HuH-7 (cell line): ENCODE data around the gene BTBD9.

Source experiments
- DNase-seq: peaks from one replicate; pipeline ENCODE4 v3.0.0; 2011; ENCODE audit warnings: low spot score

The BTBD9 gene

GRCh38 chr6:38339914-38340313 is 299.8 kb downstream of the BTBD9 start:
- no peak for DNase-seq

- peak; percentile 3 for DNase-seq
Observed at GRCh38 chr6:38337819-38338465, 301.8 kb downstream of the BTBD9 start.

- DNase-seq, result no peak
Observed at GRCh38 chr6:38336922-38337321, 302.8 kb downstream of the BTBD9 start.

DNA sequence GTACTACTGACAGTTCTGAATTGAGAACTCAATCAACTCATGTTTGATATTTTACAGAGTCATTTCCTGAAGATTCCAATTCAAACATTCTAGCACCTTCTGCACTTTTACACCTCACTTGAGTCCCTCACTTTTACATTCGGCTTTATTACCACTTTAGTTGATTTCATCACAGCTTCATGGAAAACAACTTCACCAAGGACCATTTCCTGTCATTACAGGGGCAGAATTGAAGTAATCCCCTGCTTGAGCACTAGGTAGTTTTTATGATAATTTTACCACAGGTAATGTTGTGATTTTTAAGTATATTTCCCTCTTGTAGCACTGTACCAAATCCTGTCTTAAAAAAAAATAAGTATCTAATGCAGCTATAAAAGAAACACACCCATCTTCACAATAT is 312.9 kb downstream of the BTBD9 start:
- DNase-seq, result no peak

DNA sequence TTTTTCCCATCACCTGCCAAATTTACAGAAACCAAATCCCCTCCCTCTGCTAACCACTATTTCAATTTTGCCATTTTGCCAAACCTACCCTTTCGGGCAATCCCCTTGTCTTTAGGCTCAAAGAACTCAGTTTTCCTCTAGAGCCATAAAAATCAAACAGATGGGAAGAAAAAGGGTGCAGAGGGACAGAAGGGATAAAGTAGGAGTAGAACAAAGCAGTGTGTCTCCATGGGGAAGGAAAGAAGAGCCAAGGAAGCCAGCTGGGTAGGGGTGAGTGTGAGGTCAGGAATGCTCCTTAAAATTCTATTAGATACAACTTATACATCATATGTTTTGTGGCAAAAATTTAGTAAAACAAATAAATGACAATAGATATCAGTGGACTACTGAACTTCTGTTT is 316.5 kb downstream of the BTBD9 start:
- no peak for DNase-seq

DNA sequence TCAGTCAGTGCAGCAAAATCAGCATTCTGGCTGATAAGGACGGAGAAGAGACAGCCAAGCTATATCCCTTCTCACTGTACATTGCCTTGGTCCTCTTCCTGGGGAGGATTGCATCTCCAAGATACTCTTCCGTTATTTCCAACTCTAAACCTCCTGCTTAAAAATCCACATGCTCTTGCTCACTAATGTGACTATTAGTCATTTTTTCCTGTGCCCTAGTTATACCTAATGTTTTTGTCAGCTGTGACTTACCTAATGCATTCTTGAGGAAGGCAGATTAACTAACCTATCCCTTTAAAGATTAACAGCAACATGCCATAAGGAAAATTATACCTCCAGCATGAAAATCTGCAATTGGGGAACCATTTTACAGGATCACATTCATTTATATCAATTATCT is 317.6 kb downstream of the BTBD9 start:
- DNase-seq, result no peak

DNA sequence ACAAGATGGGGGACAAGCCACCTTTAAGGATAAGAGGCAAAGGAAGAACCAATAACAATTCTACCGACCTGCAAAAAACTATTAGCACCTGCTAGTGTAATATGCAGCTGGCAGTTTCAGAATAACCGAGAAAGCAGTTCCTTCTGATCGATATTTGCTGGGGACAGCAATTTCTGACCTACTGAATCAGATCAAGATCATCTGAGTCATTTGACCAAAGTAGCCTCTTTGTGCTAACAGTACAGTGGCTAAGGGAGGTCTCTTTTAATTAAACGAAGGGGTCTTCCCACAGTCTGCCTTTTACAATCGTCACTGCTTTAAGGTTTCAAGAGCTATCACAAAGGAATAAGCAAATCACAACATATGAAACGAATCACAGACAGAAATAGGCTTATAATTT is 318.9 kb downstream of the BTBD9 start:
- no peak for DNase-seq

- DNase-seq, result no peak
Observed at GRCh38 chr6:38320358-38320757, 319.4 kb downstream of the BTBD9 start.

- no peak for DNase-seq
Observed at GRCh38 chr6:38319256-38320212, 320.2 kb downstream of the BTBD9 start.

- DNase-seq, result no peak
Observed at GRCh38 chr6:38316099-38316868, 323.4 kb downstream of the BTBD9 start.

GRCh38 chr6:38311201-38311600 is 328.5 kb downstream of the BTBD9 start:
- no peak for DNase-seq

- no peak for DNase-seq
Observed at GRCh38 chr6:38310061-38310460, 329.7 kb downstream of the BTBD9 start.

- no peak for DNase-seq
Observed at GRCh38 chr6:38307740-38308139, 332.0 kb downstream of the BTBD9 start.

DNA sequence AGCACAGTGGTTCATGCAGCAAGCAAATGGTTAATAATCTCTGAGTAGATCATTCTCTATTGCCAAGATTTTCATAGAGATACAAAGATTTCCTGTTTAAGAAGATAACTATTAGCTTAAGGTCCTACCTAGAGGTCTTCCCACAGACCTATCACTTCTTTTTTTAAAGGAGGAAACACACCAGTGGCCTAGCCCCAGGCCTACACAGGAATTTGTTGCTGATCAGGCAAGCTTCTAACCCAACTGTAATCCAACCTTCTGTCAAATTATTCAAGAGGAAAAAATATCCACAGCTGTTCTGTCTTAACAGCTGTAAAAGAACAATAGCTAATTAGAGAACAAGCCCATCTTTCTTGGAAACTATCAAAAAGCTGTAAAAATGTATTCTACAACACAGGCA is 332.8 kb downstream of the BTBD9 start:
- no peak for DNase-seq

DNA sequence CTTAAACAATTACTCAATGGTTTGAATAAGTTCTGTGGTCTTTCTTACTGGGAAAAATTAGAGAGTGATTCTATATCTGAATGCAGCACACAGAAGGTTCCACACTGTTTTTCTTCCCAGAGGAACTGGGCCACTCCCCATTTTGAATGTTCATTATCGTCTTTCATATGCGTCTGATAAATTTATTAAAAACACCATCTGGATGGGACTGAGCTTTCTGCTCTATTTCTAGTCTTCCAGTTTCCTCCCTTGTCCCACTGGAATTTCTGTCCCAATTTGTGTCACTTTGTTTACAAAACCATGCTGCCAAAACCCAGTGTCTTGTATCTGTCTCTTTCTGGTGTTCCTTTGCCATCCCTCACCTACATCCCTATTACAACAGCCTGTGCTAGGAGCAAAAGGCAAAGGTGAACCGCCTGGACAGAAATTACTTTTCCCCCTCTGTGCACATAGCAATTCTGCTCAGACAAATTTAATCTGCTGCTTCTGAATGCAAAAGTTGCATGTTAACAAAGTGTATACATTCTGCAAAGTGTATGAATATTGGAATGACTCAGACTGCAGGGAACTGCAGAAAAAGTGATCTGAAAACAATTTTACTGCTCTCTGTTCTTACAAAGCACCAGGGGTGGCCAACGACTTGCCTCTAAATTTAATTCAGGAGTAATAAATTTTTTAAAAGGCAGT is 333.6 kb downstream of the BTBD9 start:
- DNase-seq, result no peak

DNA sequence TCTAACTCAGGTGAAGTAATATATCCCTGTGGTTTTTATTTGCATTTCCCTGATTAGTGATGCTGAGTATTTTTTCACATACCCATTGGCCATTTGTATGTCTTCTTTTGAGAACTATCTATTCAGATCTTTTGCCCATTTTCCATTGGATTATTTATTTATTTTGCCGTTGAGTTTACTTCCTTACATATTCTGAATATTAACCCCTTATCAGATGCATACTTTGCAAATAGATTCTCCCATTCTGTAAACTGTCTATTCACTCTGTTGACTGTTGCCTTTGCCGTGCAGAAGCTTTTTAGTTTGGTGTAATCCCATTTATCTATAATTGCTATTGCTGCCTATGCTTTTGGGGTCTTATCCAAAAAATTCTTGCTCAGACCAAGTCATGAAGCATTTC is 336.9 kb downstream of the BTBD9 start:
- DNase-seq, result no peak

GRCh38 chr6:38302081-38302480 is 337.6 kb downstream of the BTBD9 start:
- no peak for DNase-seq

DNA sequence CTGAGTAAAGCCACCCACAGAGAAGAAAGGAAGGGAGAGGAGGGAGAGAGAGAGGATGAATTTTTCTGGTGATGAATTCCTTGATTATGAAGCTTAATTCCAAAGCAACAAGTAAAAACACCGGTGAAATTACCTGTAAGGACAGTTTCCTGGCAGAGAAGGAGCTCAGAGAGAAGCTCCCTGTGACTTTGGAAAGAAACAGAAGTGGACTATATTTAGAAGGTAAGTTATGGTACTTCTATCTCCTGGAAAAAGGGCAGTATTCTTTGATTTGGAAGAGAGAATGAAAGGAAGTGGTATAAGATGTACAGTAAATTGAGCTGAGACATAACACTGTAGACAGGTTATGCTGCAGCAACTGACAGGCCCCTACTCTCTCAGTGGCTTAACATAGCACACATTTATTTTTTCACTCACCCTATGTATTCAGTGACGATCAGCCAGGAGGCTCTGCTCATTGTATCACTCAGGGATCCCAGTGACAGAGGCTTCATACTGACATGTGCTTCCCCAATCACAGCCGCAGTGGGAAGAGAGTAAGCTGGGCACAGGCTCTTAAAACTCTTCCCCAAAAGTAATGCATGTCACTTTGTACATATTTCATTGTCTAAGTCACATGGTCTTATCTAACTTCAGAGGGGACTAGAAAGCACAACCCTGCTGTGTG is 349.5 kb downstream of the BTBD9 start:
- no peak for DNase-seq

GRCh38 chr6:38287487-38287886 is 352.2 kb downstream of the BTBD9 start:
- DNase-seq, result no peak

GRCh38 chr6:38284802-38285394 is 354.8 kb downstream of the BTBD9 start:
- no peak for DNase-seq

GRCh38 chr6:38283734-38284362 is 355.9 kb downstream of the BTBD9 start:
- DNase-seq, result no peak
